ENCODE measurements around the gene NTM.

The NTM gene

GRCh38 chr11:131543389-131544025, 173.1 kb downstream of the NTM start:
- Histone ChIP-seq H3K4me3 (ENCODE audit: low read depth, low read length) (no peak overlapping the region), H3K27ac (no peak overlapping the region), H3K36me3 (no peaks in the 10 kb centered on the region), H3K9me3 (ENCODE audit: severe bottlenecking) (peaks cover 2% of the 10 kb centered on the region), H3K27me3 (ENCODE audit: insufficient read depth, low read depth, severe bottlenecking) (no peaks in the 10 kb centered on the region)
- no peak for DNase-seq
- no peak for TF ChIP-seq CTCF (IDR thresholded peaks at IDR 0.05; ENCODE audit: low read depth, low read length)

GRCh38 chr11:131544591-131544990, 174.2 kb downstream of the NTM start:
- Histone ChIP-seq H3K27ac (no peak overlapping the region), H3K9me3 (ENCODE audit: severe bottlenecking) (peaks cover 2% of the 10 kb centered on the region), H3K4me3 (ENCODE audit: low read depth, low read length) (no peak overlapping the region), H3K27me3 (ENCODE audit: insufficient read depth, low read depth, severe bottlenecking) (no peaks in the 10 kb centered on the region), H3K36me3 (no peaks in the 10 kb centered on the region)
- peak; percentile 30; the same call in 1 of the 2 replicates for TF ChIP-seq CTCF (IDR thresholded peaks at IDR 0.05; ENCODE audit: low read depth, low read length)
- DNase-seq, result no peak

- TF ChIP-seq CTCF (IDR thresholded peaks at IDR 0.05; ENCODE audit: low read depth, low read length), result no peak
These were observed 175.9 kb downstream of the NTM start for GRCh38 chr11:131546218-131546895.

GRCh38 chr11:131549099-131549498, 178.7 kb downstream of the NTM start:
- Histone ChIP-seq H3K4me3 (ENCODE audit: low read depth, low read length) (no peak overlapping the region), H3K9me3 (ENCODE audit: severe bottlenecking) (no peaks in the 10 kb centered on the region), H3K27ac (no peak overlapping the region), H3K36me3 (no peaks in the 10 kb centered on the region), H3K27me3 (ENCODE audit: insufficient read depth, low read depth, severe bottlenecking) (no peaks in the 10 kb centered on the region)
- TF ChIP-seq CTCF (IDR thresholded peaks at IDR 0.05; ENCODE audit: low read depth, low read length), result no peak
- DNase-seq, result no peak

More at GRCh38 chr11:131546218-131546895, 175.9 kb downstream of the NTM start:
- Histone ChIP-seq H3K27ac (no peak overlapping the region), H3K4me3 (ENCODE audit: low read depth, low read length) (no peak overlapping the region), H3K36me3 (no peaks in the 10 kb centered on the region), H3K27me3 (ENCODE audit: insufficient read depth, low read depth, severe bottlenecking) (no peaks in the 10 kb centered on the region), H3K9me3 (ENCODE audit: severe bottlenecking) (peaks cover 2% of the 10 kb centered on the region)
- no peak for DNase-seq

- no peak overlapping the region for H3K4me3 ChIP-seq (ENCODE audit: low read depth, low read length)
- DNase-seq, result no peak
- no peak for TF ChIP-seq CTCF (IDR thresholded peaks at IDR 0.05; ENCODE audit: low read depth, low read length)
- H3K27ac ChIP-seq, result no peak overlapping the region
- H3K27me3 ChIP-seq (ENCODE audit: insufficient read depth, low read depth, severe bottlenecking), result no peaks in the 10 kb centered on the region
- H3K9me3 ChIP-seq (ENCODE audit: severe bottlenecking), result no peaks in the 10 kb centered on the region
- no peaks in the 10 kb centered on the region for H3K36me3 ChIP-seq
These were observed 179.4 kb downstream of the NTM start for GRCh38 chr11:131549770-131550169.

Measured in WERI-Rb-1 (cell line).